Muscle layer of colon (tissue), 2 donors: Measurements from ENCODE around the gene PRKAG2.
A peak's percentile ranks its signal among the peaks of the same experiment; 100 is the strongest.
"Not testable (repeated sequence)": the region's sequence is repeated elsewhere in the genome, so short reads cannot be mapped to it uniquely, and the experiment has no call there.

Experiments used
- H3K27ac ChIP-seq: one replicate; pipeline ENCODE4 v1.7.0; 2013; ENCODE audit warnings: low read depth, mild to moderate bottlenecking, low read length, moderate library complexity
- H3K27me3 ChIP-seq, 2 donors: one replicate each; pipeline ENCODE4 v1.7.0; 2013; ENCODE audit warnings: low read length in 2 of 2, mild to moderate bottlenecking in 2 of 2; ENCODE audit not compliant: insufficient read depth in 2 of 2, control insufficient read depth in 1 of 2
- H3K36me3 ChIP-seq: one replicate; pipeline ENCODE4 v1.7.0; 2013; ENCODE audit warnings: mild to moderate bottlenecking, low read length; ENCODE audit not compliant: insufficient read depth
- H3K4me1 ChIP-seq: one replicate; pipeline ENCODE4 v1.7.0; 2013; ENCODE audit warnings: mild to moderate bottlenecking, low read length; ENCODE audit not compliant: insufficient read depth
- H3K4me3 ChIP-seq, 2 donors: one replicate each; pipeline ENCODE4 v1.7.0; 2013; ENCODE audit warnings: low read length in 2 of 2, low read depth in 1 of 2, mild to moderate bottlenecking in 1 of 2, moderate library complexity in 1 of 2
- H3K9ac ChIP-seq: one replicate; pipeline ENCODE4 v1.7.0; 2013; ENCODE audit warnings: low read length
- H3K9me3 ChIP-seq: one replicate; pipeline ENCODE4 v1.7.0; 2013; ENCODE audit warnings: mild to moderate bottlenecking, low read length
- donor health status: abdominal sarcoma.
- donor health status: Adenocarcinoma of cecum.

The PRKAG2 gene

DNA sequence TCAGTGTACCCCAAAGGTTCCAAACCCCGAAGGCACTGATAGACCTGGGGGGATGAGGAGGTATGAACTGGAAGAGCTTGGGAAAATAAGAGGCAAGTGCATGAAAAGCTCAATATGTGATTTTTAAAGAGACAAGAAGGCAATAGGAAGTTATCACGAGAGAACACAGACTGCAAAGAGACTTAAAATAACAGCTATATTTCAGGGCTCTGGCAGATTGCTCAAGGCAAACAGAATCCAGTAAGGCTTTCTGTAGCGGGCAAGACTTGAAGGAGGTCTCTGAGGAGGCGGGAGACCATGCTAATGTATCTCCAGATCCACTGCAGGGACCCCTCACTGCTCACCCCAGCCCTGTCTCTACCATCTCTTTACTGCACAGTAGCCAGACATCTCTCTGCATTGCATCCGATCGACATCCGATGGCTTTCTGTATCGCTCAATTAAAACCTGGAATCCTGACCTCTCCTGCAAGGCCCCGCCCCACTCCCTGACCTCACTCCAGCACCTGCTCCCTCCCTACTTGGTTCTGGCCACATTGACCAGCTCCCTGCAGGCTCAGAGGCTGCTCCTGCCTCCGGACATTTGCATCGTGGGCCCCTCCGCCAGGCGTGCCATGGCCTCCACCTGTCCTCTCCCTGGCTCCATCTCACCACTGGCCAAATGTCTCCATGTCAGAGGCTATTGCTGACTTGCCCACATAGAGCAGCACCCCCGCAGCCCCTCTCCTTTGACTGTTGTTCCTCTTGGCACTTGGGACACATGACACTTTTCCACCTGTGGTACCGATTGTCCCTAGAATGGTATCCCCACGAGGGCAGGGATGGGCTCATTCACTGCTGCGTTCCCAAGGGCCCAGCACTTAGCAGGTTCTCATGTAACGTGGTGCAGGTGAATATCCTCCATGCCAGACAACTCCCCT lies 118.0 kb downstream of the PRKAG2 start:
- H3K36me3 ChIP-seq: no peaks in the 10 kb centered on the region
- peaks cover 58% of the 10 kb centered on the region for H3K4me1 ChIP-seq
- no peaks in the 10 kb centered on the region for H3K9me3 ChIP-seq
- no peak overlapping the region for H3K27ac ChIP-seq
- H3K9ac ChIP-seq: no peak overlapping the region
- no peak overlapping the region for H3K4me3 ChIP-seq
- no peaks in the 10 kb centered on the region for H3K27me3 ChIP-seq

DNA sequence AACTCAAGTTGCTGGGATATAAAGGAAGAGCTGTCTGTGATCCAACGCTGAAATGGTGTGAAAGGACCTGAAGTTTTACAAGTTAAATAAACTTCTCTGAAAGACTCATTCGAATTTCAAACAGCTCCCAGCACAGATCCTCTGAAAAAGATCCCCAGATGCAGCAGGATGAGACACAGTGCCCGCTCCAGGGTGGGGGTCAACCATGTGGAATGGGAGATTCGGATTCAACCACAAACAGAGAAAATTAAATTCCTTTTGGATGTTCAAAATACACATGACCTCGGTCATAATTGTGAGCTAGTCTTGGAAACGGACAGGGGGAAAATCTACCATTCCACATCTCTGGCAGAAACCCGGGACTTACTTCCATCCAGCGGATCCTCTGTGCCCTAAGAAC lies 119.6 kb downstream of the PRKAG2 start:
- Histone ChIP-seq H3K9me3 (no peaks in the 10 kb centered on the region), H3K36me3 (no peaks in the 10 kb centered on the region), H3K27ac (peak overlapping the region; percentile 54), H3K4me1 (peaks cover 60% of the 10 kb centered on the region), H3K27me3 (no peaks in the 10 kb centered on the region), H3K9ac (no peak overlapping the region), H3K4me3 (no peak overlapping the region)

DNA sequence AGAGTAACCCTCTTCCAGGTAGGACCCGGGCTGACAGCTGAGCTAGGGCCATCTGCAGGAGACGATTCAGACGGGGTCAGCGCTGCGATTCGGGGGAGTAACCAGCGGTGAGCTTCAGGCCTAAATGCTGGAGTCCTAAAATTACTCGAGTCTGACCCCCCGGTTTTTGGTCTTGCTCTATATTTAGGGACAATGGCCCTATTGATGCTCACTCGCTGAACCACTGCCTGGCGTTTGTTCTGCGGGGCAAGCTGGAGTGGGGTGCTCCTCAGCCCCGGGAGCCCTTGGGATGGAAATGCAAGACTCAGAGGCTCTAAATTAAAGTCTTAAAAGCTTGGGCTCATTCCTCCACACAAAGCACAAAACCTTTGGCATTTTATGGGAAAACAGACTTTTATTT lies 120.0 kb downstream of the PRKAG2 start:
- no peaks in the 10 kb centered on the region for H3K27me3 ChIP-seq
- no peak overlapping the region for H3K9ac ChIP-seq
- peaks cover 60% of the 10 kb centered on the region for H3K4me1 ChIP-seq
- no peaks in the 10 kb centered on the region for H3K9me3 ChIP-seq
- no peak overlapping the region for H3K4me3 ChIP-seq
- no peaks in the 10 kb centered on the region for H3K36me3 ChIP-seq
- H3K27ac ChIP-seq: peak overlapping the region; percentile 54

DNA sequence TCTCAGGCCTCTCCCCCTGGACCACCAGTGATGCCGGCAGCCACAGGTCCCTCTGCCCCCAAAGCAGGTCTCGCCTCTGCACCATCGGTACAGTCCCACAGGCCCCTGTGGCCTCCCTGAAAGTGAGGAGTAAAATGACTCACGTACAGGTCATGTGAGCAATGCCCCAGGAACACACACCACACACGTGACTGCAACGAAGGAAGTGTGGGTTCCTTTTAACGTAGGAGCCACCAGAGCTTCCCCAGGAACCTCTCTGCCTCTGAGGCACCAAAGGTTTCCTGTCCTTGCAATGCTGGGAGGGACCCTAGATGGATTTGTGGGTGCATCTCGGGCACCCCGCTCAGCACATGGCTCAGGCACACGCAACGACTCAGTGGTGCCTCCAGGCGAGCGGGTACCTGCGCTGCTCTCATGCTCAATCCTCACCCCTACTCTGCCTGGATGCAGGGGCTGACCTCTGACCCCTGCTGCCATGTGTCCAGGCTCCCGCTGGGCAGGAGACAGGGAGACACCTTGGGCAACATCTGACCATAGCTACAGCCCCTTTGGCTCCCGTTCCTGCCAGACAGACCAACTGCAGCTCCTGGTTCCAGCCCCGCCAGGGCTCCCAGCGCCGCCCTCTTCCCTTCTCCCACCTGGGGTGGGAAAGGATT lies 120.7 kb downstream of the PRKAG2 start:
- H3K27ac ChIP-seq: peak overlapping the region; percentile 54
- no peaks in the 10 kb centered on the region for H3K36me3 ChIP-seq

DNA sequence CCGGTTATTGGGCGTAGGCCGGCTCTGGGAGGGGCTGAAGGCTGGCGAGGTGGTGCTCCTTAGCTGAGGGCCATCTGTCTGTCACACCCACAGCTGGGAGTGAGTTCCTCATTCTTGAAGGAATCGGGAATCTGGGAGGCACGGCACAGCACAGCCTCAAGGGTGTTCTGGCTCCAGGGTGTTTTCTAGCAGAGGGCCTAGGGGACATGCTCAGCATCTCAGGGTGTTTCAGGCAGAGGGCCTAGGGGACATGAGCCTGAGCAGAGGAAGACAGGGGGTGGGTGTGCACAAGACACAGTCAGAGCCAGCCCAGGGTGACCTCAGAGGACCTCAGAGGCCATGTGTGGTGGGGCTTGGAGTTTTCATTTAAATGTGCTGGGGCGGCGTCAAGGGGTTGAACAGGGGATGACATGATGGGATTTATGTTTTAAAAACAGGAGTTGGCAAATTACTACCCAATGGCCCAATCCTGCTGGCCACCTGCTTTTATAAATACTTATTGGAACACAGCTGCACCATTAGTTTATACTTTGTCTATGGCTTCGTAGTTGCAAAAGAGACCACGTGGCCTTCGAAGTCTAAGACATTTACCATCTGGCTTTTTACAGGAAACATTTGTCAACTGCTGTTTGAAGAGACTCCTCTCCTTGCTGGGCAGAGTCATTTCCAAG lies 121.6 kb downstream of the PRKAG2 start:
- Histone ChIP-seq H3K27ac (peak overlapping the region; percentile 46), H3K4me3 (no peak overlapping the region), H3K27me3 (no peaks in the 10 kb centered on the region), H3K9me3 (no peaks in the 10 kb centered on the region), H3K4me1 (peaks cover 60% of the 10 kb centered on the region), H3K36me3 (no peaks in the 10 kb centered on the region), H3K9ac (no peak overlapping the region)

More for the DNA sequence above, 120.7 kb downstream of the PRKAG2 start:
- H3K27me3 ChIP-seq: no peaks in the 10 kb centered on the region
- no peak overlapping the region for H3K9ac ChIP-seq
- H3K4me3 ChIP-seq: no peak overlapping the region
- H3K4me1 ChIP-seq: peaks cover 60% of the 10 kb centered on the region
- no peaks in the 10 kb centered on the region for H3K9me3 ChIP-seq

DNA sequence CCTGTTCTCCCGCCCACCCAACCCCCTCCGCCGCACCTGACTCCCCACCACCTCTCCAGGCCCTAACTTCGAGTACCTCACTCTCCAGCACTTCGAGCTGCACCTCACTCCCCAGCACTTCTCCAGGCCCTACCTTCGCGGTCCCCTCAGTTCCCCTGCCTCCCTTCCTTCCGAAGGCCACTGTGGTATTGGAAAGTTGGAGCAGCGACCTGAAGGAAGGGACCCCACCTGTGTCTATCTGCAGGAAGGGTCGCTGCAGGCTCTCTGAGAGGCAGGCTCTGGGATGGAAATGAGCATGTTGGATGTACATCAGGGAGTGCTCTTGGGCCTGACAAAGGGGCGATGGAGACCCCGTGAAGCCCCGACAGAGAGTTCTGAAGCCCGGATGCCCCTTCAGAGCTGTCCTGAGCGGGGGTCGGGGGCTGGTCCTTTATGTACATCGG lies 122.2 kb downstream of the PRKAG2 start:
- no peaks in the 10 kb centered on the region for H3K36me3 ChIP-seq
- H3K9me3 ChIP-seq: no peaks in the 10 kb centered on the region
- no peak overlapping the region for H3K4me3 ChIP-seq
- peak overlapping the region; percentile 46 for H3K27ac ChIP-seq
- peaks cover 59% of the 10 kb centered on the region for H3K4me1 ChIP-seq
- H3K27me3 ChIP-seq: no peaks in the 10 kb centered on the region
- H3K9ac ChIP-seq: no peak overlapping the region

DNA sequence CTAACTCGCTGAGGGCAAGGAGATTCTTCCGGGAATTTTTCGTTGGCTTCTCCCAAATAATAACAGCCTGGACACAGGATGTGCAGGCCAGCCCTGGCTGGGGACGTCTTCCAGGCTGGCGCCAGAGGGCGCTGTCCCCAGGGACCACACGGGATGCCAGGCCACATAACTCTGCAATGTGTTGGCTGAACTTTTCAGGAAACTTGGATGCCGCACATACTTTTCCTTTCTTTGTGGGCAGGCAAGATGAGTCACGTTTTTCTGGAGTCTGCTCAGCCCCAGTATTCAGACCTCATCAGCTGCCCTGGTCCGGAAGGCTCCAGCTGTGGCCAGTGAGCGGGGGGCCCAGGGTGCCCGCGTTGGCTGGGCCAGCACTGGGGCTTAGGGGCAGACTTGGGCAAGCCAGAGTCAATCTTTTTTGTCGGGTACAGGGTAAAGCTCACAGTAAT lies 122.7 kb downstream of the PRKAG2 start:
- Histone ChIP-seq H3K36me3 (no peaks in the 10 kb centered on the region), H3K27ac (peak overlapping the region; percentile 53), H3K4me1 (peaks cover 54% of the 10 kb centered on the region), H3K27me3 (no peaks in the 10 kb centered on the region), H3K9me3 (no peaks in the 10 kb centered on the region), H3K9ac (no peak overlapping the region), H3K4me3 (no peak overlapping the region)

DNA sequence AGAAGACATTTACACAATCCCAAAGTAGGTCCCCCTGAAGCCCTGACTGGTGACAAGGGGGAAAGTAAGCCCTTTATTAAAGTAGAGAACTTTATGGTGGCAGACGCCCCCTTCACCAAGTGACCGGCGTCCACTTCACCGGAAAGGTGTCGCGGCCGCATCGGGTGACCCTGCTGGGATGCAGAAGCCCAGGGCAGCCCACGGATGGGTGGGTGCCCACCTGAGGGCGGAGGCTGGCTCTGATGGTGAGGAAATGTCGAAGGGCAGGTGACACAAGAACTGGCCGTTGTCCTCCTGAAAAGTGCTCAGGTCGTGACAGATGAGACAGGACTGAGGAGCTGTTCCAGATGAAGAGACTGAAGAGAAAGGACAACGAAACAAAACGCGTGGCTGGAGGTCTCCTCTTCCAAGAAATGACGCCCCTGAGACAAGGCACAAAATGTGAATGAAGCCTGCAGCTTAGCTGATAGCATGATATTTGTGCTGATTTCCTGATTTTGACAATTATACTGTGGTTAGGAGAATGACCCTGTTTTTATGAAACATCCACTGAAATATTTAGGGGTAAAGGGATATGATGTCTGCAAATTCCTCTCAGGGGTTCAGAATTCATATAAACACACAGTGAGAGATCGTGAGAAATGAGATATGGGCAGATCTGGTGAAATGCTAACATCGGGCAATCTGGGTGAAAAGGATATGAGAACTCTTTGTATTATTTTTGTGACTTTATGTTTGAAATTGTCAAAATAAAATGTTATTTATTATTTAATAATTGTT lies 123.9 kb downstream of the PRKAG2 start:
- H3K9ac ChIP-seq: no peak overlapping the region
- no peak overlapping the region for H3K4me3 ChIP-seq
- no peaks in the 10 kb centered on the region for H3K36me3 ChIP-seq
- no peaks in the 10 kb centered on the region for H3K27me3 ChIP-seq
- H3K9me3 ChIP-seq: no peaks in the 10 kb centered on the region
- H3K27ac ChIP-seq: no peak overlapping the region
- H3K4me1 ChIP-seq: peaks cover 42% of the 10 kb centered on the region

DNA sequence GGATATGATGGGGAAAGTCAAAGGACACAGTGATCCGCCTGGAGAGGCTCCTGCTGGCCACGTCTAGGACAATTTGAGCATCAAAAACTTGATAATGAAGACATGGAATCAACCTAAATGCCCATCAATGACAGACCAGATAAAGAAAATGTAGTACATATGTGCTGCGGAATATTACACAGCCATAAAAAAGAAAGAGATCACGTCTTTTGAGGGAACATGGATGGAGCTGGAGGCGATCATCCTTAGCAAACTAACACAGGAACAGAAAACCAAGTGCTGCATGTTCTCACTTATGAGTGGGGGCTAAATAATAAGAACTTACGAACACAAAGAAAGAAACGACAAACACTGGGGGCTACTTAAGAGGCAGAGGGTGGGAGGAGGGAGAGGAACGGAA lies 124.9 kb downstream of the PRKAG2 start:
- no peaks in the 10 kb centered on the region for H3K36me3 ChIP-seq
- H3K9ac ChIP-seq: no peak overlapping the region
- H3K9me3 ChIP-seq: no peaks in the 10 kb centered on the region
- H3K4me1 ChIP-seq: peaks cover 32% of the 10 kb centered on the region
- H3K27ac ChIP-seq: no peak overlapping the region
- no peak overlapping the region for H3K4me3 ChIP-seq
- no peaks in the 10 kb centered on the region for H3K27me3 ChIP-seq

DNA sequence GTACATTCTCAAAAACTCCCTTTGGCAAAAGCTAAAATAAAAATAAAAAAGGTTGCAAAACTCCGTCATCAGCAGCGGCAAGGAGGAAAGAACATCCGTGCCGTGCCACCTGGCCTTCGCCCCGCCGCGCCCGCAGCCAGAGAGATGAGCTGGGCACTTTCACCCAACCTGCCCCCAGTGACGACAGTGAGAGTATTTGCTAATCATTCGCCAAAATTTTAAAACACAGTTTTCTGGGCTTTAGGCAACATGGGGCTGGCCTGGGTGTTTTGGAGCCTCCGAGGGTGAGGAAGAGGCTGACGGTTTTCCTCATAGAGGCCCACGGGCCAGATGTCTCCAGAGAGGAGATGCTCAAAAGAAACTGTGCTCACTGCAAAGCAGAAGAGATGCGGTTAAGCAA lies 128.2 kb downstream of the PRKAG2 start:
- H3K9ac ChIP-seq: no peak overlapping the region
- no peaks in the 10 kb centered on the region for H3K36me3 ChIP-seq
- no peaks in the 10 kb centered on the region for H3K9me3 ChIP-seq
- no peaks in the 10 kb centered on the region for H3K27me3 ChIP-seq
- no peak overlapping the region for H3K27ac ChIP-seq
- no peak overlapping the region for H3K4me3 ChIP-seq
- H3K4me1 ChIP-seq: peaks cover under 1% of the 10 kb centered on the region

DNA sequence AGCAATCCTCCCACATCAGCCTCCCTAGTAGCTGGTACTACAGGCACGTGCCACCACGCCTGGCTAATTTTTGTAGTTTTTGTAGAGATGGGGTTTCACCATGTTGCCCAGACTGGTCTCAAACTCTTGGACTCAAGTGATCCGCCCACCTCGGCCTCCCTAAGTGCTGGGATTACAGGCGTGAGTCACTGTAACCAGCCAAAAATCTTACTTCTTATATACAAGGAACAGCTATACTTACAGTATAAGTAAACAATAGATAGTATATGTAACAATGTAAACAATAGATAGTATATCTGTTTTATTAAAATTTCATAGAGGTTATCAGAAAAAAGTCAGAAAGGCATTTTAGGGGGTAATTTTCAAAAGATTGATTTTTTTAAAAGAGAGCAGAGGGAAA lies 128.9 kb downstream of the PRKAG2 start:
- H3K9me3 ChIP-seq, H3K36me3 ChIP-seq, H3K27me3 ChIP-seq, H3K9ac ChIP-seq, H3K4me3 ChIP-seq, H3K4me1 ChIP-seq, H3K27ac ChIP-seq: not testable (repeated sequence)
